ENCODE results near the gene FLVCR2.

The FLVCR2 gene

DNA sequence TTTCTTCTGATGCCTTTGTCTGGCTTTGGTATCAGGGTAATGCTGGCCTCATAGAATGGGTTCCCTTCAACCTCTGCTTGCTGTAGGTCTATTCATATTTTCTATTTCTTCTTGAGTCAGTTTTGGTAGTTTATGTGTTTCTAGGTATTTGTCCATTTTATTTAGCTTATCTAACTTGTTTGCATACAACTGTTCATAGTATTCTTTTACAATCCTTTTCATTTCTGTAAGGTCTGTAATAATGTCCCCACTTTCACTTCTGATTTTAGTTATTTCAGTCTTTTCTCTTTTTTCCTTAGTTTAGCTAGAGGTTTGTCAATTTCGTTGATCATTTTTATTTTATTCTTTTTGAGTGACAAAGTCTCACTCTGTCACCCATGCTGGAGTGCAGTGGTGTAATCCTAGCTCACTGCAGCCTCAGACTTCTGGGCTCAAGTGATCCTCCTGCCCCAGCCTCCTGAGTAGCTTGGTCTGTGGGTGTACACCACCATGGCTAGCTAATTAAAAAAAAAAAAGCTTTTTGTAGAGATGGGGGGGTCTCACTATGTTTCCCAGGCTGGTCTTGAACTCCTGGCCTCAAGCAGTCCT, 94.3 kb downstream of the FLVCR2 start:
- TF ChIP-seq, protein P1, sequence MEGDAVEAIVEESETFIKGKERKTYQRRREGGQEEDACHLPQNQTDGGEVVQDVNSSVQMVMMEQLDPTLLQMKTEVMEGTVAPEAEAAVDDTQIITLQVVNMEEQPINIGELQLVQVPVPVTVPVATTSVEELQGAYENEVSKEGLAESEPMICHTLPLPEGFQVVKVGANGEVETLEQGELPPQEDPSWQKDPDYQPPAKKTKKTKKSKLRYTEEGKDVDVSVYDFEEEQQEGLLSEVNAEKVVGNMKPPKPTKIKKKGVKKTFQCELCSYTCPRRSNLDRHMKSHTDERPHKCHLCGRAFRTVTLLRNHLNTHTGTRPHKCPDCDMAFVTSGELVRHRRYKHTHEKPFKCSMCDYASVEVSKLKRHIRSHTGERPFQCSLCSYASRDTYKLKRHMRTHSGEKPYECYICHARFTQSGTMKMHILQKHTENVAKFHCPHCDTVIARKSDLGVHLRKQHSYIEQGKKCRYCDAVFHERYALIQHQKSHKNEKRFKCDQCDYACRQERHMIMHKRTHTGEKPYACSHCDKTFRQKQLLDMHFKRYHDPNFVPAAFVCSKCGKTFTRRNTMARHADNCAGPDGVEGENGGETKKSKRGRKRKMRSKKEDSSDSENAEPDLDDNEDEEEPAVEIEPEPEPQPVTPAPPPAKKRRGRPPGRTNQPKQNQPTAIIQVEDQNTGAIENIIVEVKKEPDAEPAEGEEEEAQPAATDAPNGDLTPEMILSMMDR (IDR thresholded peaks at IDR 0.05), result no peak

GRCh38 chr14:75673345-75674035, 95.1 kb downstream of the FLVCR2 start:
- TF ChIP-seq, protein P1 (IDR thresholded peaks at IDR 0.05), result no peak

DNA sequence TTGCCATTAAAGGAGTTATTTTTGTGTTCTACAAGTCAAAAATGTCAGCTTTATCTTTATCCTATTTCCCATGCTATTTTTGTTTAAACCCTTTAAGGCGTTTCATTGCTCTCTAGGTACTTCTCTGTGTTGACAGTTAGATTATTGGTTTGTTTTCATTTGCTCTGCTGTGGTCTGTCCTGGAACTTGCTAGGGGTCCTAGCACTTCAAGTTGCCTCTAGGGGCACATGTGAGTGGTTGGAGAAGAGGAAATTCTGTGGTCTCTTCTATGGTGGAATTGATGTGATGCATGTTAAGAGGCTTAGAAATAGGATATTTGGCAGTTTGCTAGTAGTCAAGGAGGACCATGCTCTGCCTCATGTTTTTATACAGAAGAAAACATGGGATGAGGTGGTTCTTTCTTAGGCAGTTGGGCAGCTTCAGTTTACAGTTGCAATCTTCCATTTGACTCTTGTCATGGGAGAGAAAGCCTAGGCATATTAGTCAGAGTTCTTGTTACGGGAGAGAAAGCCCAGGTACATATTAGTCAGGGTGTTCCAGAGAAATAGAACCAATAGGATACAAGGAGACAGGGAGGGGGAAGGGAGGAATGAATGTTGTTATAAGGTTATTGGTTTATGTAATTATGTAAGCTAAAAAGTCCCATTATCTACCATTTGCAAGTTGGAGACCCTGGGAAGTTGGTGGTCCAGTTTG, 97.0 kb downstream of the FLVCR2 start:
- TF ChIP-seq, protein P1 (IDR thresholded peaks at IDR 0.05), result no peak

GRCh38 chr14:75685910-75686309, 107.5 kb downstream of the FLVCR2 start:
- TF ChIP-seq, protein P1 (IDR thresholded peaks at IDR 0.05), result no peak

DNA sequence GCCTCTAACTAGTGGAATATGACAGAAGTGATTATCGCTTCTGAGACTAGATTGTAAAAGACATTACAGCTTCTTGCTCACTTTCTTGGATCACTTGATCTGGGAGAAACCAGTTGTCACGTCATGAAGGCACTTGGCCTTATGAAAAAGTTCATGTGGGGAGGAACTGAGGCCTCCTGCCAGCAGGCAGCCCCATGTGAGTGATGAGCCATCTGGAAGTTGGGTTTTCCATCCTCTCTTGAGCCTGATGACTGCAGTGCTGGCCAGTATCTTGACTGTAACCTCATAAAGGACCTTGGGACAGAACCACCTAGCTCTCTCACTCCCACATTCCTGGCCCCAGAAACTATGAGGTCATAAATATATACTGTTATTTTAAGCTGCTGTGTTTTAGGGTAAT, 110.6 kb downstream of the FLVCR2 start:
- TF ChIP-seq, protein P1 (IDR thresholded peaks at IDR 0.05), result no peak

GRCh38 chr14:75690010-75690409, 111.6 kb downstream of the FLVCR2 start:
- TF ChIP-seq, protein P1 (IDR thresholded peaks at IDR 0.05), result no peak

DNA sequence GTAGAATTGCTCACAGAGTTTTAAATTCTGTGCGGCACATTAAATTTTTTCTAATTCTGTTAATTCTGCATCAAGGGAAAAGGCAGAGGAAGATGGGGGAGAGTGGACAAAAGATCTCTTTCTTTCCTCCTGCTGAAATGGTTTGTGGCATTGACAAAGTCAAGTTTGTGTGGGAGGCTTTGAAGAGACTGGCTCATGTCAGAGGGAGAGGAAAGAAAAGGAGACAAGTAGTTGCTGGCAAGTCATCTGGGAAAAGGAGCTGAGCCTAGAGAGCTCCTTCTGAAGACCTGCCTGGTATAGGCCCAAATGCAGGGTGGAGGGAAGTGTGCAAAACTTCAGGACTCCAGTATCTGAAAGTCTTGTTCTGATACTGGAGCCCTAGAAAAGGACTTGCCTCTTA, 119.0 kb downstream of the FLVCR2 start:
- TF ChIP-seq, protein P1 (IDR thresholded peaks at IDR 0.05), result no peak

Data from LNCAP (cell line).